NOMO-1 (cell line): ENCODE measurements around the gene MYRIP.

Experiments used
- DNase-seq, 2 experiments: peaks; one replicate each; lab custom pipeline; 2025; ENCODE audit not compliant: unreplicated experiment in 2 of 2; lab: John Stamatoyannopoulos, UW

MYRIP gene

GRCh38 chr3:40216471-40216870 lies 407.1 kb downstream of the MYRIP start:
- DNase-seq = no peak

DNA sequence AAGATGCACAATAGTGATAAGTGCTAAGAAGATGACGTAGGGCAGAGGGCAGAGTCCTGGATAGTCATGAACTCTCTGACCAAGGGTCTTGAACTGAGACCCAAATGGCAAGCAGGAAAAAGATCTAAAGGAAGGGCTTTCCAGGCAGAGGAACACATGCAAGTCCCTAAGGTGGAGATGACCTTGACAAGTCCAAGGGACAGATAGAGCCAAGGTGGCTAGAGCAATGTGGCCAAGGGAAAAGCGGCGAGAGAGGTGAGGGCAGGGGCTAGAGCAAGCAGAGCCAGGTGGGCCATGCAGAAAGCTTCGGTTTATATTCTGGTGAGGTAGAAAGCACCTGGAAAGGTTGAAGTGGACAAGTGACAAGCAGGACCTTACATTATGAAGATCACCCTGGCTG lies 414.4 kb downstream of the MYRIP start:
- DNase-seq = no peak

DNA sequence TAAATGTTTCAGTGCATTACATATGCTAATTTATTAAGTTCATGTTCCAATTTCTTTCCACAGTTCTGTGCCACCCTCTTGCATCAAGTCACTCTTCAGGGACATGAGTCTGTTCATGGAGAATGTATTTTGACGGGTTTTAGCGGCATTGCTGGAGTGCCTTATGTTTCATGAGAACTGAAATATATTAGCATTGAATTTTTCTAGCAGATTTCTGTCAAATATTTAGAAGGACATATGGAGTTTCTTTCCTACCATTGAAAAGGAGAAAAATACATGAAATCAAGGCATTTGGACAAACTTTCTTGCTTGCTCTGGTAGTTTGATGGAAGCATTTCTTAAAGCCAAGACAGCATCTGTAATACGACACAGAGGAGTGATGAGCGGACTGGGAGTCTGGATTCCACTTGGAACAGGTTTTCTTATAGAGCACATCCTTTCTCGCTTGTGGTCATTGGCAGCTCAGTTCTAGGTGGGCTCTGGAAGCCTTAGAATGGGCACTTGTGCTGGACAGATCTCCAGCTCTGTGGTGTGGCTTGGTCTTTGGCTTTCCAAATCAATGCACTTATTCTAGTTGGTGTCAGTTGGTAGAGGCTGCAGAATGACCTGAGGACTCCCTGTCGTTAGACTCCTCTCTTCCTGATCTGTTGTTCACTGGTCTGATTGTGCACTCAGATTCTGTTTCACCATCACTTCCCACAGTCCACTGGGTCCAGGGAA lies 415.5 kb downstream of the MYRIP start:
- DNase-seq = no peak

DNA sequence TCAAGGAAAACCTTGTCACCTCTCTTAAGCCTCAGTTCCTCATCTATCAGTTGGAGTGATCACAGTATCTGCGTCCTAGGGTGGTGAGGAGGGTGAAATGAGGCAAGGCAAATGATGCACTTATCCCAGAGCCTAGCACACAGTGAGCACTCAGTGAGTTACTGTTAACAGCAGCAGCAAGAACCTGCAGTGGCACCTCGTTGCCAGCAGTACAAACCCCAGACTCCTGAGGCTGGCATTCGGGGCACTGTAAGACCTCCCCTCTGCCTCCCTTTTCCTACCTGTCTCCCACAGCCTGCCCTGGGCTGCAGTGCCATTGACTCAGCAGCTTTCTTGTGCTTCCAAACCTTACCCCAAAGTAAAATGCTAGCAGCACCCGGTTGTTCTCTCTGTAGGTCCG lies 417.2 kb downstream of the MYRIP start:
- DNase-seq = no peak

DNA sequence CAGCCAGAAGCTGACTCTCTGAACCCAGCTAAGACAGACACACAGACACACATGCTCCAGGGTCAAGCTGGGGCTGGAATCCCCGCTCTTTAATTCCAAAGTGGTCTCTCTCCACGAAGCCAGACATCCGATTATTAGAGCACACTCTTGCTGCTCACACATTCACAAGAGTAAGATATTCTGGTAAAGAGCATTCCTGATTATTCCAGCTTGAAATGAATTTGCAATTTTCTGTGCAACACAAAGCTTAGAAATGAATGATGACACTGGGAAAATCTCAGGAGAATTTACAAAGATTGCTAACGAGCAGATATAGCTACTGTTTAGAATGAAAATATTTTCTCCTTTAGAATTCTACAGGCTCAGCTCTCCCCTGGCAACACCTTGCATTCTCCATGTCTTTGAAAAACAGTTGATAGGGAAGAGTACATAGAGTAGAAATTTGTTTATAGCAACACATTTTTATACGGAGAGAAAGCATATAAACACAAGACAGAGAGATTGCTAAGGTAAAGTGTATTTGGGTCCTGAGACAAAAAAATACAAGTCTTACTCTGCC lies 419.5 kb downstream of the MYRIP start:
- DNase-seq = no peak

DNA sequence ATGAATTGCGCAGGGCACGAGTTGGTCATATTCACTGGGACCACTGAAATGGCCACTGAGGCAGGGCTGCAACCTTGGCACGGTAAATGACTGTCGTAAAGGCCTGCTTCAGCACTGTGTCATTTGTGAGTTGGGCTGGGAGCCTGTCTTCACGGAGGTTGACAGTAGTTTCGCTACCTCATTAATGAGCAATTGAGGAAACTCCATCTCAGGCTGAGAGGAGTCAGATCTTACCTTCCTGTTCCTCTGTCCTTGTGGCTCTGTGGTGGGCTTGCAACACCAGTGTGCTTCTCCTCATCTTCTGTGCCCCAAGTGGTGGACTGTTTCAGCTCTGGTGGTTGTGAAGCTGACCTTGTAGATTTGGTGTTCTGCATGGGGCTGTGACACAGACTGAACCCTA lies 420.0 kb downstream of the MYRIP start:
- no peak for DNase-seq

GRCh38 chr3:40229963-40230362 lies 420.6 kb downstream of the MYRIP start:
- no peak for DNase-seq

DNA sequence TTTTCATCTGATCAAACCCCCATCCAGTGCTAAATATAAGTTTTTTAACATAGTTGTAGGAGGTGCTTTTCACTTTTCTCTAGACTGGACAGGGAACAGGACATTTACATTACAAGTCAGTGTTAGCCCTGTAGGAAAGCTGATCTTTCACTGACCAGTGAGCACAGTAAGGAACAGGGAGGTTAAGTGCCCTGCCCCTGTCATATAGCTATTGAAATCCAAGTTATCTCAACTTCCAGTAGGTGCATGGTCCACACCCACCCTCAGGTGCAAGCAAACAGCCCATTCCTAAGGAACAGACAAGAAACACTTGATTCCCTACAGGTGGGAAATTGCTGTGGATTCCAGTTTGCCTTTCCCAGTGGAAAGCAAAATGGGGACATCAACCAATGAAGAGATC lies 421.0 kb downstream of the MYRIP start:
- no peak for DNase-seq

- DNase-seq = no peak
Measured at GRCh38 chr3:40232626-40233025, 423.2 kb downstream of the MYRIP start.

- DNase-seq = no peak
Measured at GRCh38 chr3:40237159-40237558, 427.8 kb downstream of the MYRIP start.

DNA sequence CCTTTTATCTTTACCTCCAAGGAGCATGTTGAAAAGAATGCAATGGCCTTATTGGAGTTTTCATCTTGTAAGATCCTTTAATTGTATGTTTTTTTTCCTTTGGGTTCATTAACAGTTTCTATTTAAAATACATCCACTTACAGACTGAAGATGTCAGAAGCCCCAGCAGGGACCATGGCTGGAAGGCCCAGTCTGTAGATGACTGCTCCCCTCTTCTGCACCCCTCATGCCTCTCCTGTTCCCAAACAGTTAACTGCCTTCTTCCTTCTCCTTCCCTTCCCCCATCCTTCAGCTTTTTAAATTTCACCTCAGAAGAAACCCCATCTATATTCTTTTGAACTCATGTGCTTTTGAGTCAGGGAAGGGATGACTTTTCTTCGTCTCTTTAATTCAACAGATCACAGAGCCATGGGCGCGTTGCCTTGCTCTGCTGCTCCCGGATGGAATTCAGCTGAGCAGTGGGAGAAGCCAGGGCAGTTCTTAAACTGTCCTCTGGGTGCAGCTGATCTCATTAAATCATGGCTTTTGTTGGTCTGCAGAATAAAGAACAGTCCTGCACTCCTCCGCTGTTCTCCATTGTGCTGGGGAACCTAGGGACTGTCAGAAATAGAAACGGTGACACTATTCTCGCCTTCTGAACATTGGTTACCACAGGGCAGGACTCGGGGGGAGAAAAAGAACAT lies 428.6 kb downstream of the MYRIP start:
- DNase-seq = no peak

- DNase-seq = peak in 1 of 2 experiments; percentile 11
Measured at GRCh38 chr3:40240921-40241320, 431.5 kb downstream of the MYRIP start.

GRCh38 chr3:40242216-40242615 lies 432.8 kb downstream of the MYRIP start:
- no peak for DNase-seq

- no peak for DNase-seq
Measured at GRCh38 chr3:40242638-40243037, 433.2 kb downstream of the MYRIP start.

GRCh38 chr3:40243056-40243455 lies 433.6 kb downstream of the MYRIP start:
- DNase-seq = no peak

GRCh38 chr3:40247714-40248454 lies 438.5 kb downstream of the MYRIP start:
- DNase-seq = no peak

- no peak for DNase-seq
Measured at GRCh38 chr3:40248591-40248990, 439.2 kb downstream of the MYRIP start.

DNA sequence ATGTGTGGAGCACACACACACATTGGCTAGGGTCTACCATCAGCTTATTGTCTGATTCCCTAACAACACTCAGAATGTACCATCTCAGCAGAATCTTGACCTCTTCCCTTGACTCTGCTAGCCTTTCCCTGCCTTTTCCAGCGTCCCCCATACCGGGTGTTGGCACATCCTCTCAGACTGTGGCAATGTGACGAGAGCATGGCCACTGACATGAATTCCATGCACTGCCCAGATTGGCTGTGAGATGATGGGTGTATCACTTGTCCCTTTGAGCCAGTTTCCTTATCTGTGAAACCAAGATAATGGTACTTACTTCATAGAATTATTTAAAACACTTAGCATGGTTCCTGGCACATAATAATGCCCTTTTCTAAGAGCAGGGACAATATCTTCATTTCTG lies 439.8 kb downstream of the MYRIP start:
- no peak for DNase-seq

DNA sequence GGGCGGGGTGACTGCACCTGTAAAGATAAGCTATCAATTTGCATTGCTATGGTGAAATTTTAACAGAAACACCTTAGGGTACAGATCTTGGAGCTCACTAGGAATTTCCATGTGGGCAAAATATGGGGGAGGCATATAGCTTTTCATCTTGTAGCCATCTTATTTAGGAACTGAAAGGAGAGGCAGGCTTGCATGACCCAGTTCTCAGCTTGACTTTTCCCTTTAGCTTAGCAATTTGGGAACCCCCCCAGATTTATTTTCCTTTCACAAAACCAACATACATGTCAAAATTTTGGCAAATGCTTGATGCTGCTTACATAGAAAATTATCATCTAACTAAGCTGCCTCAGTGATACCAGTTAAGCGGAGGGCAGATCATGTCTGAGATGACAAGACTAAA lies 445.1 kb downstream of the MYRIP start:
- DNase-seq = no peak

DNA sequence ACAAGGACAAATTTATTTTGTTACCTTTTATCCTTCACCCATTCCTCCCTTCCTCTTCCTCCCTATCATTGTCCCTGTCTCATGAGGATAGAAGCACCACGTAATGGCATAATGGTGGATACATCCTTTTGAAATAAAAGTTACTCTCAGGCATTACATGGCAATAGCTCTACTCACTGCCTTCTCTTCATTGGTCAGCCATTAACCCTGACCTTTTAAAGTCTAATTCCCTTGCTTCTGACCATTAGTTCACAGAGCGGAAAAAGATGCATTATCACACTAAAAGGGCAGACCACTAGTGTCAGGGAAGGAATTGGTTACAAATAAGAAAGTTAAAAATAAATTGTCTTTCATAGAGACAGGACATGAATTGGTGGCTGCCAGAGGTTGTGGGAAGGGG lies 445.5 kb downstream of the MYRIP start:
- no peak for DNase-seq

DNA sequence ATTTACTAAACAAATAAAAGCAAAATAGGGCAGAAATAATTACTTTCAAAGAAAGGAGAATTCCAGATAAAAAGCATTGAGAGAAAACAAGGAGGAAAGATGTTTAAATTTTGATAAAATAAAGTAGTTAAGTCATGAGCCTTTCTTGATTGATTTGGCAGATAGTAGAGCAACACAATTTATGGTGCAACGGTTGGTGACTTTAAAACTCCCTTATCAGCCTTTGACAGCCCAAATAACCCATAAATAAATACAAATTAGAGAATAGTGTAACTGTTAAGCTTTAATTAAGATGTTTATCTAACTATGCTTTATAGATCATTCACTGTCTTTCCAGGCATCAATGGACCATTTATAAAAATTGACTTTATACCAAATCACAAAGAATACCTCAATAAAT lies 446.1 kb downstream of the MYRIP start:
- DNase-seq = no peak

DNA sequence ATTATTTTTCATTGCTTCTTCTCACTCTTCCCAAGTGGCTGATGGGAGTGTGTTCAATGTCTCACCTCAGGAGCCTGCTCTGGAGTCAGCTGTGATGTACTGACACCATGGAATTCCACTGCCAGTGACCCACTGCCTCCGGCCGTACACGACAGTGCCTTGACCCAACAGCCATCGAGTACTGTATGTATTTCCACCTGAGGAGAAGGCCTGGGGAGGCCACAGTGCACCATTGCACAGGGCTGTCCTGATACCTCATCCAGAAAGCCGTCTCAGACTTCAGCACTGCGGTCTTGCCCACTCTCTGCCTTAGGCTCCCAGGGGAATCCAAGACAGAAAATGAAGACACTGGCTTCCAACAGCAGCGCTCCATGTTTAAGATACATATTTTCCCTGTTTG lies 448.7 kb downstream of the MYRIP start:
- no peak for DNase-seq
